Suprapubic skin (tissue), 4 donors: Measurements from ENCODE around the gene NR3C2. TPM values are rescaled to one million over a fixed set of nuclear protein-coding genes. Genes with fewer than 3 reads are reported as not detected.
A peak's percentile ranks its signal among the peaks of the same experiment; 100 is the strongest.

Source experiments
- DNase-seq, 2 donors: peaks; one replicate each; pipeline ENCODE4 v3.0.0-alpha.2; 2019; ENCODE audit warnings: low spot score in 2 of 2
- H3K27ac ChIP-seq: fragments of 200-600 bp; sonication (generic); one replicate; pipeline ENCODE4 v1.5.1; 2019
- H3K27me3 ChIP-seq: fragments of 200-600 bp; sonication (generic); one replicate; pipeline ENCODE4 v1.5.1; 2019
- H3K36me3 ChIP-seq: fragments of 200-600 bp; sonication (generic); one replicate; pipeline ENCODE4 v1.5.1; 2019
- H3K4me1 ChIP-seq: fragments of 200-600 bp; sonication (generic); one replicate; pipeline ENCODE4 v1.5.1; 2019
- H3K4me3 ChIP-seq: fragments of 200-600 bp; sonication (generic); one replicate; pipeline ENCODE4 v1.5.1; 2019; ENCODE audit warnings: mild to moderate bottlenecking
- H3K9me3 ChIP-seq: fragments of 200-600 bp; sonication (generic); one replicate; pipeline ENCODE4 v1.5.1; 2019
- CTCF ChIP-seq, 2 donors: fragments of 200-600 bp in 1 of 2; fragments of 450-650 bp in 1 of 2; sonication (generic) in 1 of 2; IDR thresholded peaks; one replicate each; pipeline ENCODE4 v1.5.1; 2016 to 2019; ENCODE audit warnings: antibody characterized with exemption in 2 of 2, mild to moderate bottlenecking in 1 of 2, moderate library complexity in 1 of 2
- EP300 ChIP-seq: sonication (generic); formaldehyde crosslinking; IDR thresholded peaks from one replicate; pipeline ENCODE4 v1.6.1; 2017; ENCODE audit warnings: antibody characterized with exemption
- POLR2A ChIP-seq, 2 donors: fragments of 450-650 bp; IDR thresholded peaks; one replicate each; pipeline ENCODE4 v1.6.1; 2017; ENCODE audit warnings: antibody characterized with exemption in 2 of 2, mild to moderate bottlenecking in 2 of 2, moderate library complexity in 2 of 2
- POLR2AphosphoS5 ChIP-seq, 3 donors: sonication (generic); formaldehyde crosslinking; IDR thresholded peaks; one replicate each; pipeline ENCODE4 v1.6.1; 2017; ENCODE audit warnings: antibody characterized with exemption in 3 of 3
- WGBS: methylation state at CpG from one replicate; pipeline ENCODE4 v1.1.5; 2018; 5-methylcytosine and 5-hydroxymethylcytosine counted together
- total RNA-seq, 4 donors: library from RNA; depleted of rRNA; stranded (reverse); fragments of >200 nt; gene quantifications; one replicate each; pipeline ENCODE4 v1.1.0, GENCODE V29; 2016

NR3C2 gene
- total RNA-seq, 4 donors from 2014 or later, result 7.3 to 12.1 (median 11.0) TPM

GRCh38 chr4:148375584-148375983 lies 66.6 kb downstream of the NR3C2 start:
- DNase-seq, result no peak
- H3K4me3 ChIP-seq, result peak overlapping the region; percentile 19
- TF ChIP-seq POLR2A (IDR thresholded peaks at IDR 0.05) (no peak), POLR2AphosphoS5 (IDR thresholded peaks at IDR 0.05) (no peak), EP300 (no peak), CTCF (IDR thresholded peaks at IDR 0.05) (no peak)
- no peaks in the 10 kb centered on the region for H3K27me3 ChIP-seq
- 51% methylated on average over 3 of the region's 3 CpGs for WGBS
- H3K4me1 ChIP-seq, result peaks cover 6% of the 10 kb centered on the region
- H3K36me3 ChIP-seq, result no peaks in the 10 kb centered on the region
- no peak overlapping the region for H3K27ac ChIP-seq
- H3K9me3 ChIP-seq, result no peaks in the 10 kb centered on the region

- WGBS, result 42% methylated on average over 1 of the region's 1 CpG
- Histone ChIP-seq H3K9me3 (no peaks in the 10 kb centered on the region), H3K36me3 (no peaks in the 10 kb centered on the region), H3K4me1 (peaks cover 6% of the 10 kb centered on the region), H3K27ac (no peak overlapping the region), H3K4me3 (no peak overlapping the region), H3K27me3 (no peaks in the 10 kb centered on the region)
- no peak for TF ChIP-seq POLR2A (IDR thresholded peaks at IDR 0.05)
- TF ChIP-seq CTCF (IDR thresholded peaks at IDR 0.05), result no peak
- TF ChIP-seq EP300, result no peak
- no peak for TF ChIP-seq POLR2AphosphoS5 (IDR thresholded peaks at IDR 0.05)
- no peak for DNase-seq
These were observed 69.1 kb downstream of the NR3C2 start for GRCh38 chr4:148373093-148373492.

GRCh38 chr4:148369919-148370318 lies 72.3 kb downstream of the NR3C2 start:
- Histone ChIP-seq H3K27ac (no peak overlapping the region), H3K27me3 (no peaks in the 10 kb centered on the region), H3K36me3 (no peaks in the 10 kb centered on the region), H3K4me1 (no peaks in the 10 kb centered on the region), H3K4me3 (no peak overlapping the region), H3K9me3 (no peaks in the 10 kb centered on the region)
- 85% methylated on average over 3 of the region's 3 CpGs for WGBS
- no peak for TF ChIP-seq CTCF (IDR thresholded peaks at IDR 0.05)
- no peak for TF ChIP-seq POLR2AphosphoS5 (IDR thresholded peaks at IDR 0.05)
- TF ChIP-seq EP300, result no peak
- no peak for TF ChIP-seq POLR2A (IDR thresholded peaks at IDR 0.05)
- no peak for DNase-seq

- Histone ChIP-seq H3K36me3 (no peaks in the 10 kb centered on the region), H3K4me3 (no peak overlapping the region), H3K27ac (no peak overlapping the region), H3K27me3 (no peaks in the 10 kb centered on the region), H3K4me1 (no peaks in the 10 kb centered on the region), H3K9me3 (no peaks in the 10 kb centered on the region)
- TF ChIP-seq POLR2A (IDR thresholded peaks at IDR 0.05) (no peak), POLR2AphosphoS5 (IDR thresholded peaks at IDR 0.05) (no peak)
- no peak for DNase-seq
- WGBS, result 92% methylated on average over 4 of the region's 4 CpGs
These were observed 74.5 kb downstream of the NR3C2 start for GRCh38 chr4:148367756-148368155.

GRCh38 chr4:148366251-148366650 lies 76.0 kb downstream of the NR3C2 start:
- H3K4me1 ChIP-seq, result no peaks in the 10 kb centered on the region
- H3K27me3 ChIP-seq, result no peaks in the 10 kb centered on the region
- TF ChIP-seq CTCF (IDR thresholded peaks at IDR 0.05) (no peak), POLR2AphosphoS5 (IDR thresholded peaks at IDR 0.05) (no peak), POLR2A (IDR thresholded peaks at IDR 0.05) (no peak), EP300 (no peak)
- H3K36me3 ChIP-seq, result no peaks in the 10 kb centered on the region
- H3K9me3 ChIP-seq, result no peaks in the 10 kb centered on the region
- no peak for DNase-seq
- no peak overlapping the region for H3K4me3 ChIP-seq
- no peak overlapping the region for H3K27ac ChIP-seq

- Histone ChIP-seq H3K4me1 (no peaks in the 10 kb centered on the region), H3K36me3 (no peaks in the 10 kb centered on the region), H3K27ac (no peak overlapping the region), H3K4me3 (no peak overlapping the region), H3K27me3 (no peaks in the 10 kb centered on the region), H3K9me3 (no peaks in the 10 kb centered on the region)
- DNase-seq, result no peak
- 80% methylated on average over 1 of the region's 1 CpG for WGBS
- no peak for TF ChIP-seq POLR2A (IDR thresholded peaks at IDR 0.05)
- TF ChIP-seq CTCF (IDR thresholded peaks at IDR 0.05), result no peak
These were observed 77.7 kb downstream of the NR3C2 start for GRCh38 chr4:148364525-148364924.
